ENCODE measurements around the gene NHSL1.
A peak's percentile ranks its signal among the peaks of the same experiment; 100 is the strongest.

The NHSL1 gene

DNA sequence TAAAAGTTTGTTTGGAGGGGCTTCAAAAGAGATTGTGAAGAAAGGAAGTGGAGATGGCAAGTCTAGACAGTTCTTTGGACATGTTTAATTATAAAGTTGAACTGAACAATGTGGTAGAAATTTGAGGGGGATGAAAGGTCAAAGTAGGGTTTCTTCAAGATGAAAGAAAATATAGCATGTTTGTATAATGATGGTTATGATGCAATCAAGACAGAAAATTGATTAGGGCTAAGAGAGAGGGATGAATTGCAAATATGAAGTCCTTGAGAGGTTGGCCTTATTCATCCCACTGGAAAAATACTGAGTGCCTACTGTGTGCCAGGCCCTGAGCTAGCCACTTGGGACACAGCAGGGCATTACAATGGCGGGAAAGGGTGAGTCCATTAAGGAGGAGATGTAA, 37.6 kb downstream of the NHSL1 start:
- DNase-seq (ENCODE audit: low spot score), result no peak

DNA sequence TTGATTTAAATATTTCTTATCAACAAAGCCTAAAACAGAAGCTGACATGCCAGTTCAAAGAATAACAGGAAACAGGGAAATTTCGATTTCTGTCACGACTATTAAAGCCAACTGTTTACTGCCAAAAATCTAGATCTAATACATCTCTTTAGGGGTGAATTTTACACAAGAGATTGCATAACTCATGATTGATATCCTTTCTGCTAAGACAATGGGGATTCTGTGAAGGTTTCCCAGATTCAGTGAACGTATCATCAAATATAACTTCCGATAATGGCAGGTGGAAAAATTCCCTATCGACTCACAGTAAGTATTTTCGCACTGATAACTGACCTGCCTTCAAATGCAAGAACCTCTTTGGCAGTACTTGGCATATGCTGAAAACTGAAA, 42.9 kb downstream of the NHSL1 start:
- DNase-seq (ENCODE audit: low spot score), result no peak

DNA sequence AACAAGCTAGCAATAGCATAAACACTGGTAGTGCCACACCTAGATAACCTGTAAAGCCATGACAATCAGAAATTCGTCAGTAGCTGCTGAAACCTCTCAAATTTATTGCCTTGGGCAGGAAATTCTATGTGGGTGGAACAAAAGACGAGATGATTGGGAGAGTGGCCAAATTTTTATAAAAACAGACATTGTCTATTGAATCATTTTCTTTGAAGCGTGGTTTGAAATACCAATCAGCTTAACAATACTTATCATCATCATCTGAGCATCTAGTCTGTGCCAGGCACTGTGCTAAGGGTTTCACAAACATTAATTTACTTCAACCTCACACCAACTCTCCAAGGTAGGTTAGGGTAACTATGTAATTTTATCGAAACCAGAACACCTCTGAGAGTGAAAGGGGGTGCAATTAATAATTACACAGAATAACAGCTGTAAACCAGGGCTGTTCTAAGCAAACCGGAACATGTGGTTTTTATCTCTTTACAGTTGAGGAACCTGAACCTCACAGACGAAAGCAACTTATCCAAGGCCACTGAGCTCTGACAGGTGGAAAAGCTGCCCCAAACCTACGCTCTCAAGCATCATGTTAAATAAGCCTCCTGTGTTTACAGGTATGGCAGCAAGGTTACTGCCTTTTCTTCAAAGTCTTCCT, 43.4 kb downstream of the NHSL1 start:
- DNase-seq (ENCODE audit: low spot score), result peak; percentile 70

DNA sequence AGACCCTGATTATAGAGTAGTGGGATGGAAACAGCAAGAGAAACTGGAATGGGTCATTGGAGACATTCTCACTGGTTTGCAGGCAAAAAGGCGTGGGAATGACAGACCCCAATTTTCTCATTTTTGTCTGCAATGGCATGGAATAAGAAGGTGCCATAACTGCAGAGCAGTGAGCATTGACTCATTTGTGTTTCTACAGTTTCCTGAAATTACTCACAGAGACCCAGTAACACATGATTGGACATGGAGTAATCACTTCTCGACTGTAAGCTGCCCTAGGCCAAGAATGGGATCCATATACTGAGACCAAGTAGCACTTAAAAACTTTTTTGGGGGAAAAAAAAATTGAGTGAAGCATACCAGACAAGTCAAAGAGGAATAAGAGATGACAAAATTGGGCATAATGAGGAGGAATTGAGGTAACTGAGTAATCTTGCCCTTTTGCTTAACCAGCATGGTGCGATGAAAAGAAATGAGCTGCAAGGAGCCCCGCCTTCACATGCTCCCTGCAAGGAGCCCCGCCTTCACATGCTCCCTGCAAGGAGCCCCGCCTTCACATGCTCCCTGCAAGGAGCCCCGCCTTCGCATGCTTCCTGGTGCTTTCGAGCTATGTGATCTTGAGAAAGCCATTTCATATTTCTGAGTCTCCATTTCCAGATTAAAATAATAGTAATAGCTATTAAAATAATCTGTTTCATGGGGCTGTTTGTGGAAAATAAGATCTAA, 44.1 kb downstream of the NHSL1 start:
- peak; percentile 70 for DNase-seq (ENCODE audit: low spot score)

DNA sequence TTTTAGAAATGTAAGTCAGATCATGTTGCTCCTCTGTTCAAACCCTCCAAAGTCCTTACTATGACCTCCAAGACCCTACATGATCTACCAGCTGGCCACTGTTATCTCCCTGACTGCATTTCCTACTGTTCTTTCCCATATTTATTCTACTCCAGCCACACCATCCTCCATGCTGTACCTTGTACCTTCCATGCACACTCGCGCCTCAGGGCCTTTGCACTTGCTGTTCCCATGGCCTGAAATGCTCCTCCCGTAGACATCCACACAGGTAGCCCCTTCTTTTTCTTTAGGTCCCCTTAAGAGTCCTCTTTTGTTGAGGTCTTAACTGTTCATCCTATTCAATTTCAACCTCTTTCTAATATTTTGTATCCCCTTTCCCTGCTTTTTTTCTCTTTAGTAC, 48.3 kb downstream of the NHSL1 start:
- DNase-seq (ENCODE audit: low spot score), result no peak

DNA sequence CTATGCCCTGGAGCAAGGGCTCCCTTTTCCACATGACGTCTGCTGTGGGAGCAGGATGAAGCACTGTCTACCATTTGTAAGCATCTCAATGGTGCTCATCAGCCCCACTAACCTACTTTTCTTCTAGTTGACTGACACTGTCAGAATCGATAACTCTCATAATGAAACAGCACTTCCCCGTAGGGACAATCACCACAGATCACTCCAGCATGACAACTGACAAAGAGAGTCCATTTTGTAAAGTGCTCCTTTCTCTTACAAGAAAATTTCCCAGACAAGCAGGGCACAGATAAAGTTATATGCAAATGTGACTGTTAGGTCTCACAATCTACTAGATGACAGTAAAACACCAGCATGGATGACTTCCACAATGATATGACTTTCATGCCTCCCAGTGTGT, 48.8 kb downstream of the NHSL1 start:
- no peak for DNase-seq (ENCODE audit: low spot score)

DNA sequence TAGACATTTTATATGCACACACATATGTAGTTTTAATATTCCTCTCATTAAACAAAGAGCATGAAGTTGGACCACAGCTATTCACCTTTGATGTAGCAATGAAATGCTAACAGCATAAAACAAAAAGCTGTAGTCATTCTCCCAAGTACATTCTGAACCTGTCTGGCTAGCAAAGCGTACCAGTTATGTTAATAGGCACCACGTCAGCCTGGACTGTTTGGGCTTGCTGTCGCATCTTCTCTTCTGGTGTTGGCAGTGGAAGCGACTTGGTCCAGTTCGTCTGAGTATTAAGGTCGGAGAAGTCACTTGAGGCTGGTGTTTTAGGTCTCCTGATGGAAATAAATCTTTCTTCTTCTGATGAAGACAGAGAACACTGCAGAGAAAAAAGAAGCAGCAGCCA, 52.5 kb downstream of the NHSL1 start:
- DNase-seq (ENCODE audit: low spot score), result no peak

DNA sequence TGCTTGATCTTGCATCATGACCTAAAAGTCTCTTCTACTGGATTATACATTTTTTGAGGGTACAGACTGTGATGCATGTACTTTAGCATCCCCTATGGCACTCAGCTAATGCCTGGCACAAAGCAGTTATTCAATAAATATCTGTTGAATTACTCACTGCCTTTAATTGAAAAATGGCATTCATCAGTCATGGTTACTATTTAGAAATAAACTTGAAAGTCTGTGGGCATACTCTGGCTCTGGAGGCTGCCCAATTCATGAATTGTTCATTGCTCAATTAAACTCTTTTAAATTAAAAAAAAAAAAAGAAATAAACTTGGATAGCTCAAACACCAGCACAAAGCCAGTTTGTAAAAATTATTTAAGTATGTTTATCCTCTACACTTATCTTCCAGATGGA, 55.3 kb downstream of the NHSL1 start:
- no peak for DNase-seq (ENCODE audit: low spot score)

DNA sequence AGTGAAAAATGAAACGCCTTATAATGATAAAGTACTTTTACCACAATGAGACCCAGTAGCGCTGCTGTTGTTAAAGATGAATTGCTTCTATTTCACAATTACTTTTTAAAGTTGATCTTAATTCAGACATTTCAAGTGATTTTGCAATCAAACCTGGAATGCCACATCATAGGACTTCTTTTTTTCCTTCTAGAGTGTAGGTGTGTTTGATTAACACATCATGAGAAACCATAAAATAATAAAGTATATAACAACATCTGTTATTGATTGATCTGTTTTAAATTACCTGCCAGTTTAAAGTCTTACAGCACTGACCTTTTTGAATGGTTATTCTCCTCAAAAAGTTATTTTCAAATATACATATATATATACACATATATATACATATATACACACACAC, 56.6 kb downstream of the NHSL1 start:
- no peak for DNase-seq (ENCODE audit: low spot score)

DNA sequence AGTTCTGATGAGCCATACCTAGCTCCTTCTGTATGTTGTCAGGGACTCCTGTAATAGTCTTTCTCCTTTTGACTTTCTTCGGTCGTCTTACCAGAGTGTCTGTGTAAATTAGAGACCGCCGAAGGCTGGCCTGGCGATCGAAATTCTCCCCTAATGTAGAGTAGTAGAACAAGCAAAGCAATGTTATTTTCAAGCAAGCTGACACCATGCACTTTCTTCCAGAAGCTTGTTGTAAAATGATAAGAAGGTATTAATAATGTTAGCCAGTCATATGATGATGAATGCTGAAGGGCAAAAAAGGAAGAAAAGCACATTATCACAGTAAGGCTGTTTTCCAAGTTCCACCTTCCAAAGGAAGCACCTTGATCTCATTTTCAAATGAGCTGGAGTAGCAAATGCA, 57.3 kb downstream of the NHSL1 start:
- DNase-seq (ENCODE audit: low spot score), result no peak

DNA sequence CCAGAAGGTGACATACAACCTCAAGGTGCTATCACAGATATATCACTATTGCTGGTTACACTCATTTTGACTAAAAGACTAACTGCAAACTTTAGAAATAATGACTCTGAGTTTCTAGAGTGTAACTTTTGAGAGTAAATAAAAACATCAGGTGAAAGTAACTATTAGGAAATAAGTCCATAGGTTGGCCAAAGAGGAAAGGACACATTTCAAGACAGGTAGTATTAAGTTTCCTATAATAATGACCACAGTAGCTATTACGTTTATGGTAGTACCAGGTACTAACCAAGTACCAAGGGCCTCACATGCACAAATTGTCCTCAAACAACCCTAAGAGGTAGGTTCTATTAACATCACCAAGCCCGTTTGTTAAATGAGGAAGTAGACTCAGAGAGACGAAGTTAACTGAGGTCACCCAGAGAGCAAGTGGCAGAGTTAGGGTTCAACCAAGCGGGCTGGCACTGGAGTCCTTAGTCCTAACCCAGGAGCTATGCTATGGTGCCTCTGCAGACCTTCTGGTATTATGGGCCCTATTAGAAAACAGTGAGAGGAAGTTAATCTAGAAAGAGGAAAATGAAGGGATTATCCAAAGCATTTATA, 58.4 kb downstream of the NHSL1 start:
- DNase-seq (ENCODE audit: low spot score), result no peak

DNA sequence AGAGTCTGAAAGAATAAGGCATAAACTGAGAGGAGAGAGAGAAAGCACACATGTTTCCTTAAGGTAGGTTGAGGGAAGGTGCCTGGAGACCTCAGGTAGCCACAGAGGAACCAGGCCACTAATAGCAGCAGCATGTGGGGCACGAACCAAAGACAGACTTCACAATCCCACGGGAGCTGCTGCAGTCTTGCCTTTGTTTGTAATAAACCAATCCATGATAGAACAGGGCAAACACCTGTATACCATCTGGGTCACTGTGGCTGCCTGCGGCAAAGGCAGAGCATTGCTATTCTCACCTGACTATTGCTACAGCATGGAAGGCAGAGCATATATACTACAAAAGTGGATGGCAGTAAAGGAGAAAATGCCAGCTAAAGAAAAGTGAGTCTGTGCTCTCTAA, 59.0 kb downstream of the NHSL1 start:
- no peak for DNase-seq (ENCODE audit: low spot score)

DNA sequence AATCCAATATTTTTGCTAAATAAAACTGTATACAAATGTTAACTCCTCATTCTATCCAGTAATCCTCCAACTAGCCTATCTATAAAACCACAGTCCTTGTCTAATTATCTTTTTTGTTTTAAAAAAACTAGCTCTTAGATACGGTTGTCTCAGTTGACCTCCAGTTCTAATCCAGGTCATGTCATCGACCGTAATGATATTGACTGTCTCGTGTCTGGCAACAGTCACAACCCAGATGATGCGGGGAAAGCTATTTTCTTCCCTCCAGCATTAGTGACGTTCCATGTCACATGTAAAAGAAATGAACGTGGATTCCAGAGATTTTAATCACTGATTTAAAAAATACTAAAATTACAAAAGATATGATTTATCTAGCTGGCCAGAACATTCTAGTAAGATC, 59.7 kb downstream of the NHSL1 start:
- DNase-seq (ENCODE audit: low spot score), result no peak

DNA sequence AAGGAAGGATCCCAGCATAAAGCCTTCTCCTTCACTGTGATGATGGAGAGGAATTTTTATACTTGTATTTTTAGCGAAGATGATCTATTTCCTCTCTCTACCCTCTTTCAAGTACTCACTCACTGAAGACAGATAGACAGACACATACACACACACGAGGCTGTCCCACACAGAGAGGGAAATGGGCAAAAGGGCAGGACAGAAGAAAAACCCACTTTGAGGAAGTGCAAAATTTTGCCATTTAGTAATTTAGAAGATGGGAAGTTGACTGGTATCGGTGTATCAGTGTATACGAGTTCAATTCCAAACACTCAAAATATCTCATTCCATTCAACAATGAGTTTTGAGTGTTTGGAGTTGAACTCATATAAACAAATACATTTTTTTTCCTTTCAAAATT, 64.4 kb downstream of the NHSL1 start:
- no peak for DNase-seq (ENCODE audit: low spot score)

DNA sequence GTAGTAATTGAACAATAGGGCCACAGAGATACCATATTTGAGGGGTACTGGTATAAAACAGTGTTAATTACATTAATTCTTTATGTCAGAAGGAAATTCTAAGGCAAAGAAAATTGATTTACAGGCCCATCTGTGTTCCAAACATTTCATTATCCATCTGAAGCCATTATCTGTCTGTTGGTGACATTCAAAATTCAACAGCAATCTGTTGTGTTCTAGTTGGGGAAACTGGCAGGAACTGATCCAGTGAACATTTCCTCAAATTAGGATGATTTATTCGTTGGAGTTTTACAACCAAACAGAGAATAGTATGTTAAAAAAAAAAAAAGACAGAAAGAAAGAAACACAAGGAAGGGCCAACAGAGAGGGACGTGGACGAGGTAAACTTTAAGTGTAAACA, 65.2 kb downstream of the NHSL1 start:
- no peak for DNase-seq (ENCODE audit: low spot score)

DNA sequence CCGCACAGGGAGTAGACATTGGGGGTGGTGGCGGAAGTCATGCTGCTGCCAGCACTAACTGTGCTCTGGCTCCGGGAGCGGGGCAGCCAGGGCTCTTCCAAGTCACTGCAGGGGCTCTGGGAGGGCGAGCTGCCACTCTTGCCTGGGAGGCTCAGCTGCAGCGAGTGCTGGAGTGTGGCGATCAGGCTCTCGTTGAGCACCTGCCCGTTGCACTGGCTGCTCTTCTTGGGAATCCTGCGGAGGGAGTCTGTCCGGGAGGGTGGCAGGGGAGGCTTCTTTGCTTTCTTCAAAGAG, 67.3 kb downstream of the NHSL1 start:
- DNase-seq (ENCODE audit: low spot score), result no peak

DNA sequence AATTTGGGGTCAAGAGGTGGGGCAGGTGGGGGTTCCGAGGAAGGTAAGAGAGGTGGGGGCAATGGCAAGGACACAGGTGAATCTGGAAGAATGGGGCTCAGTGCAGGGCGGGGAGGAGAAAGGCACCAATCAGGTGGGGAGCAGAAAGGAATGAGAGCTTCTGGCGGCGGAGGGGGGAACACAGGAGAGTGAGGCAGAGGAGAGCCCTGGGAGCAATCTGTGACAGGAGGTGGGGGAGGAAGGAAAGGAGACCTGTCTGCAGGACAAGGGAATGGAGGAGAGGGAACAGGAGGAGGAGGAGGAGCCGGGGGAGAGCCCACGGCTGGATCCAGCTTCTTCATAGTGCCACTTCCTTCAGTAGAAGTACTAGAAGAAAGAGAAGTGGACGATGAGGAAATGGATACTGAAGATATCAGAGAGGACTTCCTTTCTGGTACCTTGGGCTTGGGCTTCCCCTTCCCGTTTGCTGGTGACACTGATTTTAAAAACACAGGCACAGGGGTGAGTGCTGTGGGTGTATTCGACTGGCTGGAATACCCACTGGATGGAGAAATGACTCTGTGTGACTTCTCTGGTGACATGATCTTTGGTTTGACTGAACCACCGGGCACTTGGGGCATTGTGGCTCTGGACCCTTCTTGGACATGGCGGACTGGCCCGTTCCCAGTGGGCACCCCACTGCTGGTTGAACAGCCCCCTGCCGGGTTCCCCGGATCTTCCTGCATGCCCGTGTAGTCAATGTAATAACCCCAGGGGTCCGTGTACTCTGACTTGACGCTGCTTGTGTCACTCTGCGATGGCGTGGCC, 67.8 kb downstream of the NHSL1 start:
- no peak for DNase-seq (ENCODE audit: low spot score)

DNA sequence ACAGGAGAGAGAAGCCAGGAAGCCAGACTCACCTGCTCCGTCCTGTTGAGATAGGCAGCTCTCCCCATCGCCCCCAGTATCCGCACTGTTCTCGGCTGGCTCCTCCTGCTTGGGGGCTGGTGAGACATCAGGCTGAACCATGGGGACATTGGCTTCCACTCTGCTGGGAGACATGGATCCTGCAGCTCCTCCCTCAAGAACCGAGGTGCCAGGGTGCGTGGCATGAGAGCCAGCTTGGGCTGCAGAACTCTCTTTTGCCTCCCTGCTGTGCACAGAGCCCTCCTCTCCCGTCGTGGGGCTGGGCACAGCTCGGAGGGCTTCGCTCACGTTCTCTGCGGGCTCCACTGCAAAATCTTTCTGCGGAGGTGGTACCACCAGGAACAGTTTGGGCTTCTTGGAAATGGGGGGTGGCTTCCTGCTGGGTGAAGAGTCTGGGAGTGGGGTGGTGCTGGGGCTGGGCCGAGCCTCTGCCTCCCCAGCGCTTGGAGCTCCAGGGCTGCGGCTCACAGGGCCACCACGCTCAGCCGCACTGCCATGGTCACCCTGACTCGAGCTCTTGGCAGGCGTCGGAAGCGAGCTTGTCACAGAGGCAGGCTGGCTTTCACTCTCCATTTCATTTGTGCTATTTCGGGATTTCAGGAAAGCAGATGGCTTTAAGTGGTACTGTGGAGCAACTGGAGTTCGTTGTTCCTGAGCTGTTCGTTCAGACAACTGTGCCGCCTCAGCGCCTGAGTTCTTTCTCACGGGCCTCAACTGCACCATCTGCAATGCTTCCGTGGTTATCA, 68.7 kb downstream of the NHSL1 start:
- no peak for DNase-seq (ENCODE audit: low spot score)

DNA sequence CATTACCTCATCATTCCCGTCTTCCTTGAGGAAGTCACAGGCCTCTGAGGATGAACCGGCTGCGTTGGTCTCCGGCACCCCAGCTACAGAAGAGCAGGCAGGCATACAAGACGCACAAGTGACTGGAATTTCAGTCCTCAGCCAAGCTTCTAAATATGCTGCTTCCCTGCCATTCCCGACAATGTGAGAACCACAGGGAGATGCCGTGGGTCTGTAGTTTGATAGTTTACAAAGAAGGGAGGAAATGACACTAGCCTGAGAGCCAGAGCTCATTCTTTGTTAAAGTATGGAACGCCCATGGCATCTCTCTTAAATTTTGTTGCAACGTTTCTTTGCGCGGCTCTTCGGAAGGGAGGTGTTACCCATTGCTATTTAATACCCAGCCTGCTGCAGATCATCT, 69.5 kb downstream of the NHSL1 start:
- DNase-seq (ENCODE audit: low spot score), result no peak

DNA sequence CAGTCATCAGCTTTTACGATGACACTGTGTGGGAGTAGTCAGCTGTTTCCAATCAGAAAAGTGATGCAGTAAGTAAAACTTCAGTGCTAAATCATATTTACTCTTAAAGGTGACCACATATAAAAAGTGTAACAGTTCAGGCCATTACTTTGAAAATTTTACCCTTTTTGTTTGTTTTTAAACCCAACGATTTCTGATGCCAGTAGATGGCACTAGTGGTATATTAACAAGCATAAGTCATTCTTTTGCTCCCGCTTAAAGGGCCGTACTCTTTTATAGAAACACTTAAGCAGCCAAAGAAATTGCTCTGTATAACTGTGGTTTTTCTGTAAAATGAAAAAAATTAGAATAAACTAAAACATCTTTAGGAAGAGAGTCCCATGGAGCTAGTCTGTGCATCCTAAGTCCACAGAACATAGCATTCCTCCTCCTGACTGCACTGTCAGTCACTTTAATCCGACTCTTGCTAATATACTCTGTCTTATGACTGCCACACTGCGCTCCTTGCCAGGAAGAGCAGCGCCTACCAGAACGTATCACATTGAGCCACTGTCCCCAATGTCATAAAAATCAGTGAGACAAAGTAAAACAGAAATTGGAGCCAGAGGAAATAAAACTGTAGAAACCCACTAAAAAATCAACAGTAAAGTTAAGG, 70.2 kb downstream of the NHSL1 start:
- peak; percentile 66 for DNase-seq (ENCODE audit: low spot score)

DNA sequence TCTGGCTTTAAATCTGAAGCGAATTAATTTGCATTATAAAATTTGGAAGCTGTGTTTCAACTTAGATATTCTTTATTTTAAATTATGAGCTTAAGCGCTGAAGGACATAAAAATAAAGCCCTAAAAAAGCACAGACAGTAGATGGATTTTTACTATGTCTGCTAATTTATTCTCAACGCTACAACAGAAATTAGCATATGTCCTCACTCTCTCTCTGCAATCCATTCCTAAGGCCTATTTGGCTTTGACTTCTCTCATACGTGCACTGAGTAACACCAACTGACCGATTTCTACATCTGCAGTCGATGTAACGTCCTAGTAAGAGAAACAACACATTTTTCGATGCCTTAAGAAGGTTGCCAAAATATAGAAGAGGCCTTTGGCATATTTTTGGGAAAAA, 71.6 kb downstream of the NHSL1 start:
- DNase-seq (ENCODE audit: low spot score), result no peak

All from CD4-positive, alpha-beta T cell treated with Interleukin-15 for 4 hours (primary cell).